PC-3 (cell line): Measurements from ENCODE around the gene CPLX1. TPM values are rescaled to one million over a fixed set of nuclear protein-coding genes. Genes with fewer than 3 reads are reported as not detected.

Source experiments
- ATAC-seq: fragments of 200-7000 bp; cut with Tn5 transposase; 2 replicates; pipeline ENCODE4 v1.9.1; 2020; ENCODE audit warnings: mild to moderate bottlenecking, moderate library complexity
- BruUV-seq: library from RNA; stranded (reverse); fragments of 400-500 nt; replicated peaks from 2 replicates; lab custom pipeline; 2021; lab: Mats Ljungman, UMichigan
- CTCF ChIA-PET: fragments of 300-600 bp; sonication (Branson Sonifier 250); formaldehyde crosslinking; loops from one replicate; lab custom pipeline; 2022; ENCODE audit warnings: antibody characterized with exemption; lab: Charles Lee
- POLR2A ChIA-PET: fragments of 300-600 bp; sonication (Branson Sonifier 250); formaldehyde crosslinking; loops from one replicate; lab custom pipeline; 2022; ENCODE audit warnings: antibody characterized with exemption; ENCODE audit not compliant: unreplicated experiment; lab: Charles Lee
- DNase-seq: peaks from one replicate; pipeline ENCODE4 v3.0.0-alpha.2; 2015
- H2AFZ ChIP-seq: fragments of 300-600 bp; sonication (generic); 2 replicates; pipeline ENCODE4 v1.6.0; 2016; ENCODE audit warnings: antibody characterized with exemption, low read length
- H3F3A ChIP-seq: fragments of 300-600 bp; sonication (generic); one replicate; pipeline ENCODE4 v1.6.0; 2017; ENCODE audit warnings: antibody characterized with exemption, low read length, control low read depth, mild to moderate bottlenecking; ENCODE audit not compliant: unreplicated experiment
- H3K27ac ChIP-seq: fragments of 300-600 bp; sonication (generic); 2 replicates; pipeline ENCODE4 v1.5.1; 2016; ENCODE audit warnings: mild to moderate bottlenecking, low read length
- H3K27me3 ChIP-seq: fragments of 300-600 bp; sonication (generic); 2 replicates; pipeline ENCODE4 v1.6.1; 2016; ENCODE audit warnings: low read length, mixed read lengths
- H3K36me3 ChIP-seq: fragments of 300-600 bp; sonication (generic); 2 replicates; pipeline ENCODE4 v1.6.1; 2016; ENCODE audit warnings: low read depth, mixed run types, low read length, mixed read lengths
- H3K4me1 ChIP-seq: fragments of 300-600 bp; sonication (generic); 2 replicates; pipeline ENCODE4 v1.5.1; 2016; ENCODE audit warnings: low read length; ENCODE audit not compliant: insufficient read depth
- H3K4me2 ChIP-seq: fragments of 300-600 bp; sonication (generic); 2 replicates; pipeline ENCODE4 v1.6.0; 2016; ENCODE audit warnings: low read length
- H3K4me3 ChIP-seq: fragments of 300-600 bp; sonication (generic); 2 replicates; pipeline ENCODE4 v1.5.1; 2016; ENCODE audit warnings: mild to moderate bottlenecking, low read length, mixed read lengths
- H3K79me2 ChIP-seq: fragments of 300-600 bp; sonication (generic); 2 replicates; pipeline ENCODE4 v1.6.1; 2017; ENCODE audit warnings: low read length, mixed read lengths
- H3K9ac ChIP-seq: fragments of 300-600 bp; sonication (generic); 2 replicates; pipeline ENCODE4 v1.6.0; 2016; ENCODE audit warnings: mild to moderate bottlenecking, low read length
- H3K9me2 ChIP-seq: fragments of 300-600 bp; sonication (generic); replicated peaks from 2 replicates; pipeline ENCODE4 v1.6.1; 2016; ENCODE audit warnings: mixed run types, low read length, mixed read lengths
- H3K9me3 ChIP-seq: fragments of 300-600 bp; sonication (generic); 2 replicates; pipeline ENCODE4 v1.6.1; 2016; ENCODE audit warnings: low read length, mixed read lengths
- H4K20me1 ChIP-seq: fragments of 300-600 bp; sonication (generic); 2 replicates; pipeline ENCODE4 v1.6.1; 2016; ENCODE audit warnings: low read length, mixed read lengths
- CTCF ChIP-seq: fragments of 300-600 bp; sonication (generic); conservative IDR thresholded peaks from 2 replicates; pipeline ENCODE4 v1.5.1; 2017; ENCODE audit warnings: antibody characterized with exemption, low read depth, mild to moderate bottlenecking, low read length
- EZH2 ChIP-seq: fragments of 300-600 bp; sonication (generic); IDR thresholded peaks from one replicate; pipeline ENCODE4 v1.6.1; 2017; ENCODE audit warnings: antibody characterized with exemption, mild to moderate bottlenecking, low read length; ENCODE audit not compliant: unreplicated experiment
- EZH2phosphoT487 ChIP-seq: fragments of 300-600 bp; sonication (generic); IDR thresholded peaks from 2 replicates; pipeline ENCODE4 v1.6.1; 2018; ENCODE audit warnings: mild to moderate bottlenecking, antibody characterized with exemption, low read length, borderline replicate concordance
- intact Hi-C: fragments of 100-400 bp; cut with micrococcal nuclease; formaldehyde crosslinking; loops from 2 replicates; pipeline ENCODE4 v1.9.0; 2023
- total RNA-seq: library from RNA; depleted of rRNA; stranded (reverse); fragments of >200 nt; gene quantifications from 2 replicates; pipeline ENCODE4 v1.2.3, GENCODE V29; 2014

The CPLX1 gene
- total RNA-seq, 1 experiment from 2014 or later, result 0.87 TPM

GRCh38 chr4:797066-797465 is 28.9 kb downstream of the CPLX1 start:
- Histone ChIP-seq H3K9me3 (no peaks in the 10 kb centered on the region), H3K27me3 (peaks cover 13% of the 10 kb centered on the region), H3K4me1 (peaks cover 5% of the 10 kb centered on the region; the same call in 1 of the 2 replicates), H3K9me2 (no peaks in the 10 kb centered on the region), H3F3A (no peaks in the 10 kb centered on the region), H3K79me2 (no peaks in the 10 kb centered on the region), H3K9ac (no peak overlapping the region), H3K27ac (no peak overlapping the region), H4K20me1 (no peaks in the 10 kb centered on the region), H3K4me3 (no peak overlapping the region), H3K36me3 (no peaks in the 10 kb centered on the region), H2AFZ (no peak overlapping the region), H3K4me2 (no peak overlapping the region)
- intact Hi-C loops, result no loop called here
- POLR2A ChIA-PET, result no interaction called here
- CTCF ChIA-PET, result no interaction called here
- TF ChIP-seq EZH2phosphoT487, result no peak
- TF ChIP-seq EZH2, result no peak
- no peak for TF ChIP-seq CTCF
- DNase-seq (no peak), ATAC-seq (no peak)
- no TSS peak for BruUV-seq

GRCh38 chr4:796206-796605 is 29.7 kb downstream of the CPLX1 start:
- H3K27me3 ChIP-seq, result peaks cover 13% of the 10 kb centered on the region
- H3K27ac ChIP-seq, result no peak overlapping the region
- no peak overlapping the region for H3K4me3 ChIP-seq
- no peak overlapping the region for H2AFZ ChIP-seq
- H4K20me1 ChIP-seq, result no peaks in the 10 kb centered on the region
- H3K4me1 ChIP-seq, result peaks cover 5% of the 10 kb centered on the region; the same call in 1 of the 2 replicates
- no peaks in the 10 kb centered on the region for H3K9me3 ChIP-seq
- H3K79me2 ChIP-seq, result no peaks in the 10 kb centered on the region
- no peaks in the 10 kb centered on the region for H3K36me3 ChIP-seq
- no peak for TF ChIP-seq EZH2
- TF ChIP-seq EZH2phosphoT487, result no peak
- no peak for TF ChIP-seq CTCF
- H3F3A ChIP-seq, result no peaks in the 10 kb centered on the region
- H3K4me2 ChIP-seq, result no peak overlapping the region
- intact Hi-C loops, result no loop called here
- DNase-seq (no peak), ATAC-seq (no peak)
- H3K9ac ChIP-seq, result no peak overlapping the region
- BruUV-seq, result no TSS peak
- ChIA-PET POLR2A (no interaction called here), CTCF (no interaction called here)
- H3K9me2 ChIP-seq, result no peaks in the 10 kb centered on the region

GRCh38 chr4:795726-796119 is 30.2 kb downstream of the CPLX1 start:
- no peaks in the 10 kb centered on the region for H3K79me2 ChIP-seq
- no peak overlapping the region for H3K27ac ChIP-seq
- TF ChIP-seq CTCF, result no peak
- TF ChIP-seq EZH2phosphoT487, result no peak
- no peak for TF ChIP-seq EZH2
- no peaks in the 10 kb centered on the region for H3K36me3 ChIP-seq
- peaks cover 13% of the 10 kb centered on the region for H3K27me3 ChIP-seq
- BruUV-seq, result no TSS peak
- H3K9ac ChIP-seq, result no peak overlapping the region
- DNase-seq, result no peak
- no peaks in the 10 kb centered on the region for H4K20me1 ChIP-seq
- intact Hi-C loops, result no loop called here
- H3K4me1 ChIP-seq, result peaks cover 5% of the 10 kb centered on the region; the same call in 1 of the 2 replicates
- H3K4me2 ChIP-seq, result peak overlapping the region; percentile 28; the same call in 1 of the 2 replicates
- no peaks in the 10 kb centered on the region for H3K9me3 ChIP-seq
- ChIA-PET POLR2A (no interaction called here), CTCF (no interaction called here)
- H3K4me3 ChIP-seq, result no peak overlapping the region
- no peak for ATAC-seq
- H3K9me2 ChIP-seq, result no peaks in the 10 kb centered on the region
- H3F3A ChIP-seq, result no peaks in the 10 kb centered on the region
- no peak overlapping the region for H2AFZ ChIP-seq
